OCI-LY3 (cell line): Measurements from ENCODE around the gene TTC39B.

Experiments
- CTCF ChIP-seq: fragments of 200-600, 300-600 bp; sonication (generic); IDR thresholded peaks from 2 replicates; pipeline ENCODE4 v1.5.1; 2014; ENCODE audit warnings: antibody characterized with exemption, low read length, low read depth
- EZH2phosphoT487 ChIP-seq: fragments of 200-600 bp; shearing (Covaris generic); IDR thresholded peaks from 2 replicates; pipeline ENCODE4 v1.6.1; 2018; ENCODE audit warnings: antibody characterized with exemption, mixed run types, low read depth

GRCh38 chr9:15139469-15139868 is 167.5 kb downstream of the TTC39B start:
- TF ChIP-seq CTCF (no peak), EZH2phosphoT487 (no peak)
